Measurements from ENCODE around the gene POLG.
A peak's percentile ranks its signal among the peaks of the same experiment; 100 is the strongest.

Gene POLG

GRCh38 chr15:89334510-89335297 is at the start of gene POLG:
Gene POLG, minus strand, starts transcription at chr15:89334824. Its CDS starts 1,070 bp downstream, at chr15:89333754.
- peak; percentile 95 for DNase-seq

- DNase-seq: no peak
Observed at GRCh38 chr15:89384176-89384604, 49.6 kb upstream of the POLG start.

- DNase-seq: peak; percentile 71
Observed at GRCh38 chr15:89383365-89384175, 48.9 kb upstream of the POLG start.

GRCh38 chr15:89381888-89382686 is 47.5 kb upstream of the POLG start:
- no peak for DNase-seq

GRCh38 chr15:89381331-89381730 is 46.7 kb upstream of the POLG start:
- no peak for DNase-seq

- no peak for DNase-seq
Observed at GRCh38 chr15:89379818-89380217, 45.2 kb upstream of the POLG start.

- no peak for DNase-seq
Observed at GRCh38 chr15:89379251-89379695, 44.6 kb upstream of the POLG start.

- no peak for DNase-seq
Observed at GRCh38 chr15:89378296-89379151, 43.9 kb upstream of the POLG start.

GRCh38 chr15:89377842-89378295 is 43.2 kb upstream of the POLG start:
- no peak for DNase-seq

GRCh38 chr15:89377024-89377841 is 42.6 kb upstream of the POLG start:
- no peak for DNase-seq

GRCh38 chr15:89376388-89376787 is 41.8 kb upstream of the POLG start:
- DNase-seq: no peak

- no peak for DNase-seq
Observed at GRCh38 chr15:89375093-89376005, 40.7 kb upstream of the POLG start.

- no peak for DNase-seq
Observed at GRCh38 chr15:89374086-89374981, 39.7 kb upstream of the POLG start.

- no peak for DNase-seq
Observed at GRCh38 chr15:89372069-89372935, 37.7 kb upstream of the POLG start.

- no peak for DNase-seq
Observed at GRCh38 chr15:89371228-89372044, 36.8 kb upstream of the POLG start.

- no peak for DNase-seq
Observed at GRCh38 chr15:89370978-89371227, 36.3 kb upstream of the POLG start.
